Hippocampal formation (tissue), 2 donors: ENCODE data around the gene SLC39A5.
"Not testable (repeated sequence)": the region's sequence is repeated elsewhere in the genome, so short reads cannot be mapped to it uniquely, and the experiment has no call there.

ENCODE experiments used
- DNase-seq, 2 donors: peaks; one replicate each; lab custom pipeline; 2025; lab: John Stamatoyannopoulos, UW

SLC39A5 gene

GRCh38 chr12:56229916-56230431 is at the start of gene SLC39A5:
Gene SLC39A5 (plus strand): TSS chr12:56230051. CDS start chr12:56231275, 1,224 bp downstream.
- DNase-seq: no peak

GRCh38 chr12:56186957-56187356 is 42.9 kb upstream of the SLC39A5 start:
- no peak for DNase-seq

- DNase-seq: no peak
These were observed 41.6 kb upstream of the SLC39A5 start for GRCh38 chr12:56188131-56188777.

GRCh38 chr12:56188778-56189098 is 41.1 kb upstream of the SLC39A5 start:
- DNase-seq: peak in 1 of 2 donors; percentile 40

- DNase-seq: peak; percentile 63 to 69
These were observed 40.5 kb upstream of the SLC39A5 start, which contains the start of gene SMARCC2 for GRCh38 chr12:56189099-56189917. Gene SMARCC2 (minus strand): TSS chr12:56189483. CDS start chr12:56189461, 22 bp downstream.

GRCh38 chr12:56189918-56190694 is 39.7 kb upstream of the SLC39A5 start:
- peak; percentile 40 to 56 for DNase-seq

- no peak for DNase-seq
These were observed 39.1 kb upstream of the SLC39A5 start for GRCh38 chr12:56190695-56191155.

- no peak for DNase-seq
These were observed 37.3 kb upstream of the SLC39A5 start for GRCh38 chr12:56192582-56192981.

- DNase-seq: peak; percentile 32 to 74
These were observed 36.7 kb upstream of the SLC39A5 start for GRCh38 chr12:56193025-56193578.

GRCh38 chr12:56196818-56197550 is 32.9 kb upstream of the SLC39A5 start:
- not testable (repeated sequence) for DNase-seq

GRCh38 chr12:56197921-56198635 is 31.8 kb upstream of the SLC39A5 start:
- no peak for DNase-seq

- no peak for DNase-seq
These were observed 31.0 kb upstream of the SLC39A5 start for GRCh38 chr12:56198836-56199235.

GRCh38 chr12:56202366-56202765 is 27.5 kb upstream of the SLC39A5 start:
- DNase-seq: no peak

GRCh38 chr12:56202838-56203237 is 27.0 kb upstream of the SLC39A5 start:
- no peak for DNase-seq

- DNase-seq: no peak
These were observed 25.6 kb upstream of the SLC39A5 start for GRCh38 chr12:56204275-56204674.

- no peak for DNase-seq
These were observed 24.4 kb upstream of the SLC39A5 start for GRCh38 chr12:56205445-56205844.

- DNase-seq: peak in 1 of 2 donors; percentile 10
These were observed 23.2 kb upstream of the SLC39A5 start for GRCh38 chr12:56206452-56207166.

GRCh38 chr12:56208006-56208405 is 21.8 kb upstream of the SLC39A5 start:
- DNase-seq: no peak

GRCh38 chr12:56212361-56212760 is 17.5 kb upstream of the SLC39A5 start:
- no peak for DNase-seq

GRCh38 chr12:56213878-56214277 is 16.0 kb upstream of the SLC39A5 start:
- DNase-seq: no peak
